ENCODE results near the gene SHISAL1.

Gene SHISAL1

GRCh38 chr22:44287741-44288140 lies 25.0 kb downstream of the SHISAL1 start:
- no peak overlapping the region for H3K4me3 ChIP-seq (ENCODE audit: low read depth, low read length)
- DNase-seq (ENCODE audit: low read depth), result no peak

DNA sequence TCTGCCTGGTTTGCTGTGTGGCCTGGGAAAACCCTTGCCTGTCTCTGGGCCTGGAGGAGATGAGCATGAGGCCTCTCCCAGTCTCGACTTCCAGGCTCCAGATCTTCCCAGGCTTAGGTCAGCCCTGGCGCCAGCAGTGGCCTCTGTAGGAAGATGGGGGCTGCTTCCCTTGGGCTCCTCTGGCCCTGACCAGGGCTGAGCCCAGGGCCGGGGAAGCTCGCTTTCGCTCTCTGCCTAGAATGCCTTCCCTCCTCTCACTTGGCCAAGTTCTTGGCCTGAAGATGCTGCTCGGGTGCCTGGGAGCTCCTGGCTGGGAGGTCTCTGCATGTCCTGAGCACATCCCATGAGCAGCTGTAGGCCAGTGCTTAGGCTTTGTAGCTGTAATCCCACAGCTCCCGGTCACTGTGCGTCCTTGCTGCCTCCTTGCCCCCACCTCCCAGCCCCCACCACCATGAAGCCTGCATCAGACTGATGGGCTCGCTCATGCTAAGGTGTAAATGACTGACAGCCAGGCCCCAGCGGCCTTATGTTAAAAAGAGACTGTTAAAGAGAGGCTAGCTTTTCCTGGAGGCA lies 25.5 kb downstream of the SHISAL1 start:
- H3K4me3 ChIP-seq (ENCODE audit: low read depth, low read length), result no peak overlapping the region
- DNase-seq (ENCODE audit: low read depth), result no peak

GRCh38 chr22:44286646-44287045 lies 26.1 kb downstream of the SHISAL1 start:
- DNase-seq (ENCODE audit: low read depth), result no peak
- H3K4me3 ChIP-seq (ENCODE audit: low read depth, low read length), result no peak overlapping the region

DNA sequence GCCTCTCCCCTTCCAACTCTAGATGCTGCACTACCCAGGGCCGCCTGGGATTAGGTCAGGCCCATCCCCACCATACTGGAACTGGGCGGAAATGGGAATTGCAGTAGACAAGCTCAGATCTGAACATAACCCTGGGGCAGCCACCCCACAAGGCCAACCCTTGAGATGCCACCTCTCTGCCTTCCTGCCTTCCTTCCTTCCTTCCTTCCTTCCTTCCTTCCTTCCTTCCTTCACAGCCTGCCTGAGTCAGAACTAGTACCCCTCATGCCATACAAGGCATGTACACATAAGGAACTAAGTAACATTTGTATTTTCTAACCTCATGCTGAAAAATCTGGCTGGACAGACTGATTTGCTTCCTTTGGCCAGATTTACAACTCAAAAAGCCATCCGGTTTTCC lies 28.0 kb downstream of the SHISAL1 start:
- no peak overlapping the region for H3K4me3 ChIP-seq (ENCODE audit: low read depth, low read length)
- DNase-seq (ENCODE audit: low read depth), result no peak

DNA sequence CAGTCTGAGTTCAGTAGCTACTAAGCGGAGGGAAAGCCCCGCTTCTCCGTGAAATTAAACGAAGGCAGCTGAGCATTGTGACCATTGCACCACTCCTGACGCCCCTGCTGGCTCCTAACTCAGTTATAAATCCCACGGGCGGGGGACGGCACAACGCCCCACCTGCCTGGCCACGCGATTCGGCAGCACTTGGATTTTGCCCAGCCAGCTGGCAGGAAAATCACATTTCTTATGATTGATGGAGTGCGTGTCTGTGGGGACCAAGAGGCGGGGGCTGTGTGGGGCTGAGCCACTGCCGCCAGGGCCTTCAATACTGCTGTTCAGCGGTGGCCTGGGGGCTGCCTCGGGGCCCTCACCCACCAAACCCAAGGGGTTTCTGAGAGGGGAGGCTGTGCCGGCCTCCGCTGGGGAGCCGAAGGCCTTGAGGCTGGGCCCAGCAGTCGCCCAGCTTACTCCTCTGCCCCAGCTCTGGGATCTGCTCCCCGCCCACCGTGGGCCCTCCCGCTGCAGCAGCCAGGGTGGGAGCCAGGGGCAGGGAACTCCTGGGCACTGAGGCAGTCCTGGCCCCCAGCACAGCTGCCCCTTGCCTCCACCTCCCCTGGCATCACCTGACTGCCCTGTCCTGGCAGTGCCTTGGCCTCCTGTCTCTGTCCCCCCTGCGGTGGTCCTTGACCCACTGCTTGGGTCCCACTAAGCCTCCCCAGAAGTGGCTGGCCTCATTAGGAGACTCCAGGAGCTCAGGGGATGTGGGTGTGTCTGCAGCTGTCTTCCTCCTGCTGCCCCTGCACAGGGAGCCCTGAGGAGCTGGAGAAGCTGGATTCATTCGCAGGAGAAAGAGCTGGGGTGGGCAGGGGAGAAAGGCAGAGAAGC lies 30.7 kb downstream of the SHISAL1 start:
- H3K4me3 ChIP-seq (ENCODE audit: low read depth, low read length), result no peak overlapping the region
- DNase-seq (ENCODE audit: low read depth), result no peak

DNA sequence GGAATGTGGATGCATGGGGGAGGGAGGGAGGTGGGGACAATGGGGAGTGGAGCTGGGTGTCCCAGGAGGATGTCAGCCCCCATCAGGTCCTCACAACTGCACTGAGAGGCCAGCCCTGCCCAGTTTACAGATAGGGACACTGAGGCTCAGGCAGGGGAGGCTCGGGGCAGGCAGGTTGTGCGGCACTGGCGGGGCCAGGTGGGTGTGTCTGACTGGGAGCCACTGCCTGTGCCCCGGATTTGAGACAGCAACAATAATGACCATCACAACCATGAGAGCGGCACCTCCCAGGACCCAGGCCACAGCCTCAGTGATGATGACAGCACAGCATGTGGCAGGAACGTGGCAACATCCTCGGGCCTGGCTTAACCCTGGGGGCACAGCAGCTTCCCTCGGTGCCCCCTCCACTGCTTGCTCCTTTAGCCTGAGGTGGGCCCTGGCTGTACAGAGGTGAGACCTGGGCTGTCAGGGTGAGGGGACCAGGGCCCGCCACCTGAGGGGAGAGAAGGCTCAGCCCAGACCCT lies 32.0 kb downstream of the SHISAL1 start:
- no peak overlapping the region for H3K4me3 ChIP-seq (ENCODE audit: low read depth, low read length)
- DNase-seq (ENCODE audit: low read depth), result no peak

DNA sequence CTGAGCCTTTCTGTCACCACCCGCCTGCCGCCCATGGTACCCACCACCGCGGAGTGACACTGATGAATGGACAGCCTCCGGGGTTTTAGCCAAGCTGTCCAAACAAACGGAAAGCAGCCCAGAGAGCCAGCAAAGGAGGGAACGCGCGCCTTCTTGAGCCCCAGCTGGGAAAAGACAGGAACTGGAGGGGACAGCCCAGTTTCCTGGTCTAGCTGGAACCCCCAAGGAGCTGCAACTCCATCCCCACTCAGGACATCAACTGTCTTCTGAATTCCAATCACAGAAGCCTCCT lies 33.7 kb downstream of the SHISAL1 start:
- DNase-seq (ENCODE audit: low read depth), result no peak
- no peak overlapping the region for H3K4me3 ChIP-seq (ENCODE audit: low read depth, low read length)

DNA sequence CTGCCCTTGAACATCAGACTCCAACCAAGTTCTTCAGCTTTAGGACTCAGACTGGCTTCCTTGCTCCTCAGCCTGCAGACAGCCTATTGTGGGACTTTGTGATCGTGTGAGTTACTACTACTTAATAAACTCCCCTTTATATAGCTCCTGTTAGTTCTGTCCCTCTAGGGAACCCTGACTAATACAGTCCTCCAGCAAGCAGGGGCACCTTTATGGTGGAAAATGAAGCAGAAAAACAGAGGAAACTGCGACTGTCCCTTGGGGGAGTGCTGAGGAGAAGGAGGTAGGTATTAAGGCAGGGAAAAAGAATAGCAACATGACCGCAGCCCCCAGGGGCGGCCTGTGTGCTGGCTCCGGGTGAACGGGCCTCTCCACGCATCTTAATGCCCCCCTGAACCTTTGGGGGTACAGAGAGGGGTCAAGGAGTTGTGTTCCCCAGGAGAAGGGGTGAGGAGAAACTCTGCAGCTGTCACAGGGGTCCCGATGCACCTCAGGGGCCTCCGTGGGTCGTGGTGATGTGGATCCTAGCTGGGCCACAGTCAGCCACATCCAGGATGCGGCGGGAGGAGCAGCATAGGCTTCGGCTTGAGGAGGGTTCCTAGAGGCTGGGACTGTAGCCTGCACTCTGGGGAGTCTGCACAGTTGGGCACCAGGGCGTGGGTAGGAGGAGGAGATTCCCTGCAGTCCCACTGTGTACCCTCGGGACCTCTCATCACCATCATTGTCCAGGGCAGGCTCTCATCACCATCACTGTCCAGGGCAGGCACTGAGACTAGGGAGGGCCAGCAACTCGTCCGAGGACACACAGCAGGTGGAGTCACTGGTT lies 34.3 kb downstream of the SHISAL1 start:
- no peak overlapping the region for H3K4me3 ChIP-seq (ENCODE audit: low read depth, low read length)
- no peak for DNase-seq (ENCODE audit: low read depth)

DNA sequence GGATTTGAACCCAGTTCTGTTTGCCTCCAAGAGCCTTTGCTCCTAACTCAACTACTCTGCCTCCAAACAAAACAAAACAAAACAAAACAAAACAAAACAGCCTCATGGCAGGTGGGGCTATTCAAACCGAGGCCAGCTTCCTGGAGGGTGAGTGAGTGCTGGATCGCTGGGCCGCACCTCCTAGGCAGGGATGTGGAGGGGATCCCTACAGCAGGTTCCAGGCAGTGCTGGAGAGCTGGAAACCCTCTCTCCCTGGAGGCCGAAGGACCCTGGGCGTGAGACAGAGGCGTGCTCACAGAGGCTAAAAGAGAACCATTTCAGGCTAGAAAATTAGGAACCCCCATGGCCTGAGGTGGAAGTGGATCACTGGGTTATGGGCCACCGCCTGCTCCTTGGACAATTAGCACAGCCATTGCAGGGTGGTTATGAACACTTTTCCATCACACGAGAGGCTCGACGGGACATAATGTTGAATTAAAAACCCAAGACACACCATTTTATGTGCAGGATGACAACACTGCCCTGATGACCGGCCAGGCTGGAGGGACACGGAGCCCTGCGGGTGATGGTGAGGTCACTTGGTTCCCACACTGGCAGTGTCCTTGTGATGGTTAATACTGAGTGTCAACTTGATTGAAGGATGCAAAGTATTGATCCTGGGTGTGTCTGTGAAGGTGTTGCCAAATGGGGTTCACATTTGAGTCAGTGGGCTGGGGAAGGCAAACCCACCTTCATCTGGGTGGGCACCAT lies 35.2 kb downstream of the SHISAL1 start:
- H3K4me3 ChIP-seq (ENCODE audit: low read depth, low read length), result no peak overlapping the region
- DNase-seq (ENCODE audit: low read depth), result no peak

DNA sequence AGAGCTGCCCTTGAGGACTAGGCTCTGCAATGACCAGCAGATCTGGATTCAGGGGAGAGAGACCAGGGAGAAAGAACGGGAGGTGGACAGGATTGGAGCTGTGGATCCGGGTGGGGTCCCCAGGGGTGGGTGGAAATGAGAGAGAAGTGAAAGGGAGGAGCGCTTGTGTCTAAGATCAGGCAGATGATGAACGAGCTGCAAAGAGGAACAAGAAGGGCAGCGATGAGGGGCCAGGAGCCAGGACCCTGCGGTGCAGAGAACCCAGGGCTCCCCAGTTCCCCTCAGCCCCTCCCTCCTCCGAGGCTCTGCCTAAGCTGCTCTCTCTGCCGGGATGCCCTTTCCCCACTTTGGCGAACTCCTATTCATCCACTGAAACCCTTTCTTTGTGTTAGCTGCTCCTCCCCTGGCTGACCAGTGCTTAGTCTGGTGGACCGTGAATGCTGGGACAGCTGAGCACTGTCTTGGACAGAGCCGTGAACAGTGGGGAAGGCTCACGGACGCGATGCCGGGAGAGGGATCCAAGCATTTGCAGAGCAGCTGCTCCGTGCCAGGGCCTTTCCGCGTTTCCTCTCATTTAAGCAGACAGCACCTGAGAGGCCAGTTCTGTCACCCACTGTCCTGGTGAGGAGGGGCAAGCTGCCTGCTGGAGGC lies 35.9 kb downstream of the SHISAL1 start:
- no peak overlapping the region for H3K4me3 ChIP-seq (ENCODE audit: low read depth, low read length)
- DNase-seq (ENCODE audit: low read depth), result no peak

DNA sequence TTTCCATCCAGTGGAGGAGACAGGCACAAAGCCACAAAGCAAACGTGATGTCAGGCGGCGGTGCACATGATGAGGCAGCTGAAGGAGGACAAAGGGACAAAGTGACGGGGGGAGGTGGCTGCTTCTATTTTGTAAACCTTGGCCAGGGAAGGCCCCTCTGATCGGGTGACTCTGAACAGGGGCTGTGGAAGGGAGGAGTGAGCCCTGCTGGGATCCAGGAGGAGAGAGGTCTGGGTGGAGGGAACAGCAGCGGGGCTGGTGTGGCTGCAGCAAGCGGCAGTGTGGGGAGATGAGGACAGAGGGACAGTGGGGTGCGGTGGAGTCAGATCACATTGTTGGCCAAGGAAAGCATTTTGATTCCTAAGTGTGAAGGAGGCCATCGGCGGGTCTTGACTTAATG lies 36.7 kb downstream of the SHISAL1 start:
- no peak for DNase-seq (ENCODE audit: low read depth)
- H3K4me3 ChIP-seq (ENCODE audit: low read depth, low read length), result no peak overlapping the region

- no peak overlapping the region for H3K4me3 ChIP-seq (ENCODE audit: low read depth, low read length)
- no peak for DNase-seq (ENCODE audit: low read depth)
Observed at GRCh38 chr22:44275631-44275995, 37.1 kb downstream of the SHISAL1 start.

DNA sequence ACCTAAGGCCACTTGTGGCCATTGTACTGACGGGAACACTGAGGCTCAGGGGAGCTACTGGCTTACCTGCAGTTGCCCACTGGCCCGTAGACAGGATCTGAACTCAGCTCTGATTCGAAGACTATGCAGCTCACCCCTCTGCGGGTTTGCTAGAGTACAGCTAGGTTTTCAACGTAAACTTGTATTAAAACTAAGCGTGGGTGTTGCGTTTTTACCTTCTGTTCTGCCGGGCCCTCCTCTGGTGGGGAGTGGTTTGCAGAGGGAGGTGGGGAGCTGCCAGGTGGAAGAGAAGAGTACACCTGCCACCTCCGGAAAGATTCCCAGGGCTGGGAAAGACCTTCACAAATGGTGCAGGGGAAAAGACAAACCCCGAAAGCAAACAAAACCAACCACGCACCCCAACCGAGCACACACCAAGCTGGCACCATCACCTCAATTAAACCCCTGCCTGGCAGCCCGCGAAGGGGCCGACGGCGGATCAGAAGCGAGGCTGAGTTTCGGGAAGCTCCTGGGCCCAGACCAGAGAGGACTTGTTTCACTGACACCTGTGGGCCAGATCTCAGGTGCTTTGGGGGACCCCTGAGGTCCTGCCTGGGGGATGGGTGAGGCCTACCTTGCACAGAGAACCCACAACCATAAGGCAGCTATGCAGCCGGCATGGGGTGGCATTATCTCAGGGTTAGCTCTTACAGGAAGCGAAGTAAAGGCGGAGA lies 37.7 kb downstream of the SHISAL1 start:
- no peak overlapping the region for H3K4me3 ChIP-seq (ENCODE audit: low read depth, low read length)

GRCh38 chr22:44273175-44273574 lies 39.6 kb downstream of the SHISAL1 start:
- DNase-seq (ENCODE audit: low read depth), result no peak
- no peak overlapping the region for H3K4me3 ChIP-seq (ENCODE audit: low read depth, low read length)

More for the DNA sequence above, 37.7 kb downstream of the SHISAL1 start:
- no peak for DNase-seq (ENCODE audit: low read depth)

DNA sequence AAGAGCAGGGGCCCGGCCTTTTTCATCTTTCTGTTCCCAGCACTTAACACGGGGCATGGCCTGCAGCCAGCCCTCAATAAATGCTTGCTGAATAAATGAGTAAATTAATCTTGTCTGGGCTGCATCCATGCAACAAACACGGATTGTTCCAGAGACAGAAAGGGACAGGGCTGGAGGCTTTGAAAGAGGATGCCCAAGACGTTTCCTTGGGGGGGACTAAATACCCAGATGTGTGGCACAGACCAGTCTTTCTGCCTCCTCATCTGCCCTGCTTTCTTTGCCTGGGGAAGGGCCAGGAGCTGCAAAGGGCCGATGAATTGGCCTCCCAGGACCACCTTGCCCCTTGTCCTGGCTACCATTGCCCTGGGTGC lies 40.4 kb downstream of the SHISAL1 start:
- H3K4me3 ChIP-seq (ENCODE audit: low read depth, low read length), result no peak overlapping the region
- no peak for DNase-seq (ENCODE audit: low read depth)

- H3K4me3 ChIP-seq (ENCODE audit: low read depth, low read length), result no peak overlapping the region
- no peak for DNase-seq (ENCODE audit: low read depth)
Observed at GRCh38 chr22:44271732-44272400, 40.9 kb downstream of the SHISAL1 start.

GRCh38 chr22:44271010-44271500 lies 41.7 kb downstream of the SHISAL1 start:
- DNase-seq (ENCODE audit: low read depth), result no peak

GRCh38 chr22:44270556-44270880 lies 42.2 kb downstream of the SHISAL1 start:
- no peak overlapping the region for H3K4me3 ChIP-seq (ENCODE audit: low read depth, low read length)
- no peak for DNase-seq (ENCODE audit: low read depth)

More at GRCh38 chr22:44271010-44271500, 41.7 kb downstream of the SHISAL1 start:
- H3K4me3 ChIP-seq (ENCODE audit: low read depth, low read length), result no peak overlapping the region

Measured in skeletal muscle cell (primary cell).